ENCODE measurements around the gene GARIN5A.
"Not testable (repeated sequence)": the region's sequence is repeated elsewhere in the genome, so short reads cannot be mapped to it uniquely, and the experiment has no call there.

The GARIN5A gene

GRCh38 chr19:50473336-50473735 is 3.3 kb downstream of the GARIN5A start:
- not testable (repeated sequence) for H3K27ac ChIP-seq, H3K4me3 ChIP-seq

- H3K27ac ChIP-seq, result no peak overlapping the region
- H3K4me3 ChIP-seq, result no peak overlapping the region
These were observed 7.8 kb downstream of the GARIN5A start for GRCh38 chr19:50468818-50469217.

- H3K27ac ChIP-seq, result no peak overlapping the region
These were observed 9.1 kb downstream of the GARIN5A start for GRCh38 chr19:50467566-50467965.

GRCh38 chr19:50466706-50467039 is 10.0 kb downstream of the GARIN5A start:
- Histone ChIP-seq H3K4me3 (no peak overlapping the region), H3K27ac (no peak overlapping the region)

More at GRCh38 chr19:50467566-50467965, 9.1 kb downstream of the GARIN5A start:
- H3K4me3 ChIP-seq, result no peak overlapping the region

- H3K4me3 ChIP-seq, result no peak overlapping the region
- no peak overlapping the region for H3K27ac ChIP-seq
These were observed 10.5 kb downstream of the GARIN5A start for GRCh38 chr19:50465986-50466705.

- no peak overlapping the region for H3K27ac ChIP-seq
- no peak overlapping the region for H3K4me3 ChIP-seq
These were observed 11.6 kb downstream of the GARIN5A start for GRCh38 chr19:50465000-50465399.

- Histone ChIP-seq H3K4me3 (no peak overlapping the region), H3K27ac (no peak overlapping the region)
These were observed 12.3 kb downstream of the GARIN5A start for GRCh38 chr19:50464348-50464747.

- H3K4me3 ChIP-seq, result no peak overlapping the region
- H3K27ac ChIP-seq, result no peak overlapping the region
These were observed 13.7 kb downstream of the GARIN5A start for GRCh38 chr19:50462970-50463369.

GRCh38 chr19:50461066-50461875 is 15.4 kb downstream of the GARIN5A start:
- no peak overlapping the region for H3K27ac ChIP-seq
- H3K4me3 ChIP-seq, result no peak overlapping the region

- Histone ChIP-seq H3K4me3 (no peak overlapping the region), H3K27ac (no peak overlapping the region)
These were observed 16.4 kb downstream of the GARIN5A start for GRCh38 chr19:50460161-50460765.

GRCh38 chr19:50459638-50460037 is 17.0 kb downstream of the GARIN5A start:
- Histone ChIP-seq H3K4me3 (no peak overlapping the region), H3K27ac (no peak overlapping the region)

GRCh38 chr19:50459067-50459456 is 17.6 kb downstream of the GARIN5A start:
- Histone ChIP-seq H3K4me3 (no peak overlapping the region), H3K27ac (no peak overlapping the region)

GRCh38 chr19:50458396-50459066 is 18.1 kb downstream of the GARIN5A start:
- Histone ChIP-seq H3K4me3 (no peak overlapping the region), H3K27ac (no peak overlapping the region)

GRCh38 chr19:50457300-50457699 is 19.3 kb downstream of the GARIN5A start:
- Histone ChIP-seq H3K4me3 (no peak overlapping the region), H3K27ac (no peak overlapping the region)

GRCh38 chr19:50455992-50456391 is 20.7 kb downstream of the GARIN5A start:
- no peak overlapping the region for H3K27ac ChIP-seq
- no peak overlapping the region for H3K4me3 ChIP-seq

- Histone ChIP-seq H3K4me3 (no peak overlapping the region), H3K27ac (no peak overlapping the region)
These were observed 23.4 kb downstream of the GARIN5A start for GRCh38 chr19:50453243-50453642.

- H3K27ac ChIP-seq, result no peak overlapping the region
- no peak overlapping the region for H3K4me3 ChIP-seq
These were observed 25.5 kb downstream of the GARIN5A start for GRCh38 chr19:50451223-50451534.

- H3K4me3 ChIP-seq, result no peak overlapping the region
- H3K27ac ChIP-seq, result no peak overlapping the region
These were observed 26.1 kb downstream of the GARIN5A start for GRCh38 chr19:50450369-50451222.

GRCh38 chr19:50449236-50449899 is 27.3 kb downstream of the GARIN5A start:
- no peak overlapping the region for H3K27ac ChIP-seq

More at GRCh38 chr19:50449236-50449899, 27.3 kb downstream of the GARIN5A start:
- H3K4me3 ChIP-seq, result no peak overlapping the region
